Effector CD8-positive, alpha-beta T cell (primary cell): ENCODE data around the gene KCNA5.

ENCODE experiments used
- DNase-seq: peaks from one replicate; lab custom pipeline; 2025; lab: John Stamatoyannopoulos, UW

The KCNA5 gene

DNA sequence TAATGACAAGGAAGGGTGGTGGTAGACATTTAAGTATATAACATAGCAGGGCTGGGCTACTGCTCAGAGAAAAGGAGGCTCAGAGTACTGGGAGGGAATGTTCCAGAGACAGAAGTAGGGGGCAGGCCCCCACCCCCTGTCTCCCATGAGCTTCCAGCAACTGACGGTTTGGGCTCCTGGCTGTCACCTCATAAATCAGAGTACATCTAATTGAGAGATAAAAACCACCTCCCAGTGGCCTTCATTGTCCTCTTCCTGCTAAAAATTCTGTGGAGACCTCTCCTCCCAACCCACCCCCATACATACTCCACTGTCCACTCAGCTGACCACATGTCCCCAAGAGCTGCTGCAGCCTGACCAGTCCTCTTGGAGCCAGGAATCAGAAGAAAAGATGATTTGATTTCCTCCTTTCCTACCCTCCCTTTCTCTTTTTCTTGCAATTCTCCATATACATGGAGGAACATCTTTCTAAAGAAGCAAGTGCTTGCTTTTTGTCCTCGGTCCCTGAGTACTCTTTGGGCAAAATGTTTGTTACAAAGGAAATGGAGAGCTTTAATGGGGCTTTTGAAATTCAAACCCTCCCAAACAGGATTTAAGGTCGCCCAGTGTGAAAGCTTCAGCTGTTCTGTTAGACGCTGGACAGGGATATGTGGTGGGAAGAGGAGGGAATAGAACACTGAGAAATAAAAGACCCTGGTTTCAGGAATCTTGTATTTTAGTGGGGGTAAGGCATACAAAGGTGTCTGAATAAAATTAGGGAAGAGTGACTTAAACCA lies 16.4 kb upstream of the KCNA5 start:
- no peak for DNase-seq

- no peak for DNase-seq
These were observed 13.6 kb upstream of the KCNA5 start for GRCh38 chr12:5030066-5030465.

- DNase-seq, result no peak
These were observed 12.4 kb upstream of the KCNA5 start for GRCh38 chr12:5031242-5031641.

- DNase-seq, result no peak
These were observed 11.7 kb upstream of the KCNA5 start for GRCh38 chr12:5031958-5032357.

GRCh38 chr12:5032821-5033220 lies 10.9 kb upstream of the KCNA5 start:
- no peak for DNase-seq

- DNase-seq, result no peak
These were observed 9.8 kb upstream of the KCNA5 start for GRCh38 chr12:5033883-5034282.

DNA sequence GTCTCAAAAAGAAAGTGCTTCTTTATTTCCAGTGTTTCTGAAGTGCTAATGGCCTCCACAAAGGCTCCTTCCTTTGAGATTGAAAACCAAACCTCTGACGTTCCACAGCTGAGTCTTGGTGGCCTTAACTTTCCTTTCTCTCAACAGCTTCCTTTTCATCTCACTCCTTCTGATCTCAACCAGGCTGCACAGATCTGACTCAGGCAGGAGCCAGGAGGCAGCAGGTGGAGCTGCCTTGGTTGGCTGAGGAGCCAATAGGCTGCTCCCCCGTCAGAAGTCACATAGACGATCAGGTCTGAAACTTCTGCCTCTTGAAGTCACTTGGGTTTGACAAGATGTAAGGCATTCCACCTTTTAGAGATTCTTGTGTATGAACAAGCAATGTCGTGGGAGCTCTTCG lies 9.1 kb upstream of the KCNA5 start:
- DNase-seq, result no peak

- DNase-seq, result no peak
These were observed 8.1 kb upstream of the KCNA5 start for GRCh38 chr12:5035618-5036017.

GRCh38 chr12:5036031-5036430 lies 7.6 kb upstream of the KCNA5 start:
- no peak for DNase-seq

DNA sequence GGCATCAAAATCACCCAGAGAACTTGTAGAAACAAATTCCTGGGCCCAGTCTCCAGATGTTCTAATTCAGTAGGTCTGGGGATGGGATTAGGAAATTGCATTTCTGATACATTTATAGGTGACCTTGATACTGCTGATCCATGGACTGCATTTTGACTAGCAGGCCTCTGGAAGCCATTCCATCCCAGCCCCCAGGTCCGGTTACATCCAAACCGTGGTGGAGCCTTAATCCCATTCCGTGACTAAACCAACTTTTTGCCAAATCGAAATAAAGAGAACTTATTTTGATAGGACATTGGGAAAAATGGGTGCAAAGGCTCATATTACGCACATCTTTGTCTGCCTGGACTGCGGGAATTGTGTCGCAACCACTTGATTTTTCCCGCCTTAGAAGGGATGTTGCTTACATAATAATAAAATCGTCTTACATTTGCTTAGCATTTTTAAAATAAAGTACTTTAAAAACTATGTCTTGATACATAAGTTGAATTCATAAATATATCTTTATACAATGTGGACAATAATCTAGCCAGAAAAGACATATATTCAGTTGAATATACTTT lies 5.8 kb upstream of the KCNA5 start:
- DNase-seq, result no peak

DNA sequence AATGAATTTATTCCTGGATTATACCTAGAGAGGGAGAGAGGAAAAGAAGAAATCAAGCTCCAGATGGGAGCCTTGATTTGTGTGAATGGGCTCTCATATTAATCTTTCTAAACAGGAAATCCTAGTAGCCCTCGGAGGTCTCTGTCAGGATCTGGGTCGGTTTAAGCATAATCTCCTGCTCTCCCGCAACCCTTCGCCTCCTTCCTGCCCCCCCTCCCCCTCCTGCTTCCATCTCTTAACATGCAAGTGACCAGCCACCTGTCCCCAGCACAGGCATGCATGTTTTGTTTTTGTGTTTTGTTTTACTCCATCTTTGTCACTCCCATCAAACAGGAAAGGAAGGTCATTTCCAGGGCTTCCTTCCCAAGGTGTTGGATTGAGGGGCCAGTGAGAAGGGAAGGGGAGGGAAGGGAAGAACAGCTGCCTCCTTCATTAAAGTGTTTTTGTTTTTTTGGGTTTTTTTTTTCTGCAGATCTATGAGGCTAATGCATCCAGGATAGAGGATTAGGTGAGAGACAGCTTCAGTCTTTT lies 4.8 kb upstream of the KCNA5 start:
- no peak for DNase-seq

DNA sequence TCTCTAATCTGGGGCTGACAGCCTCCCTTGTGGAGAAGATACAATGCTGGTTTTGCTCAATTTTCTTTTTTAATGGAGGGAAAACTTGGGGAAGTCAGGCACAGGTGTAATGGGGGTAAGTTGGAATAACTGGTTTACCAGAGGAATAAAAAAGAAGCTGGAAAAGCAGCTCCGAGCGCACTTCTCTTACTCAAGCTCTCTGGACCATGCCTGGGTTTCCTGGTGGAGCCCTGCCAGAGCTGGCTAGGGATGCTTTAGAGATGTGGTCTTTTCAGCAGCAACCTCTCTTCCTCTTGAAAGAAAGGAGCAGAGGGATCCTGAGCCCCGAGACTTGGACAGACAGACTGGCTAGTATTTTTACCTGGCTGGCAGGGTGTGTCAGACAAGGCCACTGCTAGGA lies 3.9 kb upstream of the KCNA5 start:
- DNase-seq, result no peak

DNA sequence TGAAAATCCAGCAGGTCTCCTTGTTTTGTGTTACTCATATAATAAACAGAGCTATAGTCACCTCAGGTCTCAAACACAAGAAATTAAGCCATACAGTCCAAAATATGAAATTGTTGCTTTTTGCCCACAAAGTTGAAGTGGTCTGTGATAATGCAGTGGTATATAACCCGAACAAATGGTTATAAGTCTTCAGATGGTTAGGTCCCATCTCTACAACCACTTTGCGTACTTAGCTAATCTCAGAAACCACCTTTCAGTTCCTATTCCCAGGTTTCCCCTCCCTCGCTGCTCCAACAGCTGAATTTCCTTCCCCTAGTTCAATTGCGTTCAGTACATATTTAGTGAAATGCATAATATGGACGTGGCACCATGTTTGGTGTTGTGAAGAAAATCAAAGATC lies 3.3 kb upstream of the KCNA5 start:
- no peak for DNase-seq

- DNase-seq, result no peak
These were observed 979 bp downstream of the KCNA5 start for GRCh38 chr12:5044420-5045295.

- DNase-seq, result no peak
These were observed 3.4 kb downstream of the KCNA5 start for GRCh38 chr12:5047094-5047493.

- no peak for DNase-seq
These were observed 4.0 kb downstream of the KCNA5 start for GRCh38 chr12:5047729-5048128.

GRCh38 chr12:5050542-5050941 lies 6.9 kb downstream of the KCNA5 start:
- no peak for DNase-seq

DNA sequence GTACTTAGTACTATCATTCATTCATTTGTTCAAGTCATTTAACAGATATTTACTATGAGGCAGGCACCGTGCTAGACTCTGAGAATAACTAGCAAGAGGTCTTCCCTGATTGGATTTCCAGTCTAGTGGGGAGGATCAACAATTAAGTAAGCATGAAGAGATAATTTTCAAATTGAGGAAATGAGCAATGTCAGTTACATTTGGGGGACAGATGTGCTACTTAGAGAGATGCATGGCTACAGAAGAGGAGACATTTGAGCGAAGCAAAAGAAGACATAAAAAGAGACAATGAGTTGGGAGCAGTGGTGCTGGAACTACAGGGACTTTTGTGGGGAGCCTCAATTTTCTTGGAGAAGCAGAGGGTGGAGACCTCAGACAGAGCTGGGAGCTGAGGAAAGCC lies 7.7 kb downstream of the KCNA5 start:
- no peak for DNase-seq

- no peak for DNase-seq
These were observed 8.2 kb downstream of the KCNA5 start for GRCh38 chr12:5051913-5052312.

- DNase-seq, result no peak
These were observed 8.7 kb downstream of the KCNA5 start for GRCh38 chr12:5052348-5052747.

GRCh38 chr12:5059358-5059757 lies 15.7 kb downstream of the KCNA5 start:
- no peak for DNase-seq

DNA sequence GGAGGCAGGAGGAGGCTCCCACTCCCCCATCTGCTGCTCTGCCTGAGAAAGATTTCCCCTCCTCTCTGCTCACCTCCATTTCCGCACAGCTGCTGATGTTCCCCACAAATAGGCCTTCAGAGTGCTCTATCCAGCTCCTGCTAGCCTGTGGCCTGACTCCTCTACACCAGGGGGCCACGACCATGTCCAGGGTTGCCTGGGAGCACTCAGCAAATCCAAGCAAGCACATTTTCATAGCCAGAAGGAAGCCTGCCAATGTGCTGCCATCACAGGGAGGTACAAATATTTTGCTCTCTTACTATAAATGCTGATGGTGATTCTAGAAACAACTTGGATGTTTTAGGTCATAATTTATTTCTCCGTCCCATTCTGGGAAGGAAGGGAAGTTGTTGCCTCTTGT lies 17.3 kb downstream of the KCNA5 start:
- no peak for DNase-seq

DNA sequence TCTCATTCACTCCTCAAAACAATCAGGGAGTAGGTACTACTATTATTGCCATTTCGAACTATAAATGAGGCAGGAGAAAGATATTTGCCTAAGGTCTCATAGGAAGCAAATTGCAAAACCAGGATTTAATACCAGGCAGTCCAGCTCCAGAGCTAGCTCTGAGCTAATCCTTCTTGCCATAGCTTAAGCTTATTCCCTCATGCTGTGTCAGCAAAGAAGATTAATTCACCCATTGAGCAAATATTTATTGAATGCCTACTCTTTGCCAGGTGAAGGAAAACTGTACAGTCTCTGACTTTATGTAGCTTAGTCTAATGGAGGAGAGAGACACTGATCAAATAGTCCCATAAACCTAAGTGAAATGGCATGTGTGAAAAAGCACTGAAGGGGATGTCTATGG lies 19.5 kb downstream of the KCNA5 start:
- no peak for DNase-seq
